Measurements from ENCODE around the gene KAT8.

KAT8 gene

GRCh38 chr16:31080756-31081419 is 36.6 kb upstream of the KAT8 start:
- ATAC-seq (ENCODE audit: insufficient read depth, low read depth): no peak
- H3K9ac ChIP-seq (ENCODE audit: low read depth, low read length): no peak overlapping the region
- peaks cover 75% of the 10 kb centered on the region for H4K20me1 ChIP-seq (ENCODE audit: insufficient read depth, low read length)

DNA sequence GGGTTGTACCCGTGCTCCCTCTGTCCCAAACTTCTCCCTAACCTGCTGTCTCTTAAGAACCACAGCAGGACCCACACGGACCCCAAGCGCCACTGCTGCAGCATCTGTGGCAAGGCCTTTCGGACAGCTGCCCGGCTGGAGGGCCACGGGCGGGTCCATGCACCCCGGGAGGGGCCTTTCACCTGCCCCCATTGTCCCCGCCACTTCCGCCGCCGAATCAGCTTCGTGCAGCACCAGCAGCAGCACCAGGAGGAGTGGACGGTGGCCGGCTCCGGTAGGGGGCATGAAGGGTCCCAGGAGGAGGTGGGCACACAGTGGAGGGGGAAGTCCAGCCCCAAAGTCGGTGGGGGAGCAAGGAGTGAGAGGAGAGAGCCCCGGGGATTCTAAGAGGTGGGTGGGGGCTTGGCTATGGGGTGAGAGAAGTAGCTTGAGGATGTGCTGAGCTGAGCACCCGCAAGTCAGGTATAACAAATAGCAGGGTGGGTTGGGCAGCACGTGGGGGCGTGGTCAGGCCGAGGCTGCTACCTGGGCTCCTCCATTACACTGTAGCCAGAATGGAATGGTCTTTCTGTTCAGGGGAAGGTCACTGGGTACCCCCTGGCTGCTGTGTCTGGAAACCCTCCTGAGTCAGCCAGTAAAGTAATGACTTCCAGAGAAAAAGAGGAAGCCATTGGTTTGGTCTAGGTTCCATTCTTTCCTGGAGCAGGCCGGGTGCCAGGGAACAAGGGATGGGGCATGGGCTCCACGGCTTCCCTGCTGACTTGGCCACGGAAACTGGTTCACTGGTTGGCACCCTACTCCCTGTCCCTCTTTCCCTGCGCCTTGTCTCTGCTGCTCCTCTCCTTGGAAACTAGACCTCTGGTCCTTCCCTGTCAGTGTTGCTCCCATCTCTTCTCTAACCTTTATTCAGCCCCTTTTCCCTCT is 35.8 kb upstream of the KAT8 start:
- no peaks in the 10 kb centered on the region for H3K9me3 ChIP-seq (ENCODE audit: insufficient read depth, low read length, severe bottlenecking)
- DNase-seq: no peak
- ATAC-seq (ENCODE audit: insufficient read depth, low read depth): no peak
- H3K4me3 ChIP-seq (ENCODE audit: low read depth in 1 of 2, low read length in 2 of 2): no peak overlapping the region
- no peak overlapping the region for H2AFZ ChIP-seq (ENCODE audit: low read depth, low read length)
- H3K4me1 ChIP-seq (ENCODE audit: insufficient read depth, low read length): peaks cover 15% of the 10 kb centered on the region
- no peak overlapping the region for H3K4me2 ChIP-seq (ENCODE audit: insufficient read depth, low read length)
- no peak overlapping the region for H3K9ac ChIP-seq (ENCODE audit: low read depth, low read length)
- no peaks in the 10 kb centered on the region for H3K27me3 ChIP-seq (ENCODE audit: insufficient read depth, low read length, poor library complexity)
- H3K36me3 ChIP-seq (ENCODE audit: insufficient read depth, low read length): peaks cover 95% of the 10 kb centered on the region
- TF ChIP-seq EZH2 (IDR thresholded peaks at IDR 0.05; ENCODE audit: borderline replicate concordance, low read depth, low read length, severe bottlenecking): no peak
- peaks cover 72% of the 10 kb centered on the region for H4K20me1 ChIP-seq (ENCODE audit: insufficient read depth, low read length)
- H3K79me2 ChIP-seq (ENCODE audit: insufficient read depth, low read length): peaks cover 56% of the 10 kb centered on the region
- H3K27ac ChIP-seq (ENCODE audit: low read length): no peak overlapping the region

More at GRCh38 chr16:31080756-31081419, 36.6 kb upstream of the KAT8 start:
- no peak for DNase-seq
- H3K4me2 ChIP-seq (ENCODE audit: insufficient read depth, low read length): no peak overlapping the region
- H3K4me3 ChIP-seq (ENCODE audit: low read depth in 1 of 2, low read length in 2 of 2): no peak overlapping the region
- H3K27me3 ChIP-seq (ENCODE audit: insufficient read depth, low read length, poor library complexity): no peaks in the 10 kb centered on the region
- H3K36me3 ChIP-seq (ENCODE audit: insufficient read depth, low read length): peaks cover 97% of the 10 kb centered on the region
- H3K4me1 ChIP-seq (ENCODE audit: insufficient read depth, low read length): peaks cover 15% of the 10 kb centered on the region
- H2AFZ ChIP-seq (ENCODE audit: low read depth, low read length): no peak overlapping the region
- H3K27ac ChIP-seq (ENCODE audit: low read length): no peak overlapping the region
- no peaks in the 10 kb centered on the region for H3K9me3 ChIP-seq (ENCODE audit: insufficient read depth, low read length, severe bottlenecking)
- no peak for TF ChIP-seq EZH2 (IDR thresholded peaks at IDR 0.05; ENCODE audit: borderline replicate concordance, low read depth, low read length, severe bottlenecking)
- no peak for TF ChIP-seq CTCF (IDR thresholded peaks at IDR 0.05; ENCODE audit: borderline replicate concordance, extremely low read depth, low read length, poor library complexity, severe bottlenecking)
- peaks cover 64% of the 10 kb centered on the region for H3K79me2 ChIP-seq (ENCODE audit: insufficient read depth, low read length)

DNA sequence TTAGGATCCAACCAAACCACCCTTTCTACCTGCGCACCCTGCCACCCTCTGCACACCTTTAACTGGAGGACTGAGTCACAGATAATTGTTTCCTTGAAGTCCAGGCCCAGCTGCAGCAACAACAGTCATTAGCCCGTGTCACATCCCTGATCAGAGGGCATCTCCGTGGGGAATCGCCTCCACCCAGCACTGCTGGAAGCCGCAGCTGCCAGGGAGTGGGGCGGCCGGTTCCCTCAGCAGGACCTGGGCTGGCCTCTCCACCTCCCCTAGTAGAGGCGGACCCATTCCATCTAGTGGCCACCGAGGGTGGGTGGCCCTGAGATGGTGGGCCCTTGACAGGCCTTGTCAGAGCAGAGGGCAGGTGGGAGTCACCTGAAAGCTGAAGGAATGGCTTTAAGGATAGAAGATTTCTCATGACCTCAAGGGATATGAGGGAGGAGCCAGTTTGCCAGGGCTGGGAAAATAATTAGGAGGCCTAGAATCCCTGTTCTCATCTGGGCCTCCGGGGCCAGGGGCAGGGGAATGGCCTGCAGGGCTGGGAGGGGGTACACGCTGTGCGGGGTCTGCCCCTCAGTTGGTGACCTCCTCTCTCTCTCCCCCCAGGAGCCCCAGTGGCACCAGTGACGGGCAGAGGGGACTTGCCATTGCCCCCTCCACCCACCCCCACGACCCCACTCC is 35.0 kb upstream of the KAT8 start:
- H3K4me2 ChIP-seq (ENCODE audit: insufficient read depth, low read length): no peak overlapping the region
- no peak overlapping the region for H3K27ac ChIP-seq (ENCODE audit: low read length)
- H3K79me2 ChIP-seq (ENCODE audit: insufficient read depth, low read length): peaks cover 47% of the 10 kb centered on the region
- H3K36me3 ChIP-seq (ENCODE audit: insufficient read depth, low read length): peaks cover 95% of the 10 kb centered on the region
- ATAC-seq (ENCODE audit: insufficient read depth, low read depth) (no peak), DNase-seq (no peak)
- H3K9me3 ChIP-seq (ENCODE audit: insufficient read depth, low read length, severe bottlenecking): no peaks in the 10 kb centered on the region
- no peak overlapping the region for H2AFZ ChIP-seq (ENCODE audit: low read depth, low read length)
- no peak overlapping the region for H3K4me3 ChIP-seq (ENCODE audit: low read depth in 1 of 2, low read length in 2 of 2)
- TF ChIP-seq CTCF (IDR thresholded peaks at IDR 0.05; ENCODE audit: borderline replicate concordance, extremely low read depth, low read length, poor library complexity, severe bottlenecking): no peak
- TF ChIP-seq EZH2 (IDR thresholded peaks at IDR 0.05; ENCODE audit: borderline replicate concordance, low read depth, low read length, severe bottlenecking): no peak
- peaks cover 64% of the 10 kb centered on the region for H4K20me1 ChIP-seq (ENCODE audit: insufficient read depth, low read length)
- peaks cover 15% of the 10 kb centered on the region for H3K4me1 ChIP-seq (ENCODE audit: insufficient read depth, low read length)
- no peaks in the 10 kb centered on the region for H3K27me3 ChIP-seq (ENCODE audit: insufficient read depth, low read length, poor library complexity)
- no peak overlapping the region for H3K9ac ChIP-seq (ENCODE audit: low read depth, low read length)
